GM23248 (cell line): ENCODE measurements around the gene CAAP1.

Source experiments
- EZH2 ChIP-seq: fragments of 200-600 bp; sonication (generic); IDR thresholded peaks from 2 replicates; pipeline ENCODE4 v1.6.1; 2018; ENCODE audit warnings: antibody characterized with exemption, mild to moderate bottlenecking; ENCODE audit not compliant: insufficient read depth, poor library complexity, severe bottlenecking
- EZH2phosphoT487 ChIP-seq: fragments of 200-600 bp; sonication (generic); IDR thresholded peaks from 2 replicates; pipeline ENCODE4 v1.6.1; 2018; ENCODE audit warnings: antibody characterized with exemption, moderate library complexity, mild to moderate bottlenecking, low read depth; ENCODE audit not compliant: insufficient read depth

GRCh38 chr9:26833792-26834191, 58.8 kb downstream of the CAAP1 start:
- TF ChIP-seq EZH2, result no peak
- TF ChIP-seq EZH2phosphoT487, result no peak
